A549 (cell line): ENCODE results near the gene NRK.

ENCODE experiments used
- CEBPB ChIP-seq, 2 experiments: fragments of >200 bp in 1 of 2; sonication (Bioruptor Twin) in 1 of 2; formaldehyde crosslinking in 1 of 2; IDR thresholded peaks; 2 replicates each; pipeline ENCODE4 v1.6.1; 2012 to 2016
- HMGXB4 ChIP-seq: fragments of 250-450 bp; sonication (Bioruptor Pico); IDR thresholded peaks from 2 replicates; pipeline ENCODE4 v1.5.0; 2021; ENCODE audit warnings: mild to moderate bottlenecking, moderate library complexity, borderline replicate concordance
- MAX ChIP-seq: IDR thresholded peaks from 2 replicates; pipeline ENCODE4 v1.6.1; 2012
- PHF8 ChIP-seq: fragments of 200-600 bp; sonication (generic); IDR thresholded peaks from 2 replicates; pipeline ENCODE4 v1.6.1; 2016; ENCODE audit warnings: low read depth, mild to moderate bottlenecking, antibody characterized with exemption, moderate library complexity, borderline replicate concordance
- POLR2A ChIP-seq: IDR thresholded peaks from 2 replicates; pipeline ENCODE4 v1.6.1; 2012; ENCODE audit warnings: mild to moderate bottlenecking, low read length
- RCOR1 ChIP-seq: fragments of 150-350 bp; IDR thresholded peaks from 2 replicates; pipeline ENCODE4 v1.6.1; 2014; ENCODE audit warnings: antibody characterized with exemption, low read length, low read depth
- TF ChIP-seq, protein P1 (sequence below): fragments of 200-600 bp; sonication (generic); IDR thresholded peaks from 2 replicates; pipeline ENCODE4 v1.6.1; 2016; ENCODE audit warnings: antibody characterized with exemption, mild to moderate bottlenecking, moderate library complexity
- TF ChIP-seq, protein P2 (sequence below): fragments of >200 bp; sonication (Bioruptor Twin); formaldehyde crosslinking; IDR thresholded peaks from 3 replicates; pipeline ENCODE4 v1.5.1; 2016

GRCh38 chrX:105945266-105945665, 122.9 kb downstream of the NRK start:
- TF ChIP-seq, protein P1, sequence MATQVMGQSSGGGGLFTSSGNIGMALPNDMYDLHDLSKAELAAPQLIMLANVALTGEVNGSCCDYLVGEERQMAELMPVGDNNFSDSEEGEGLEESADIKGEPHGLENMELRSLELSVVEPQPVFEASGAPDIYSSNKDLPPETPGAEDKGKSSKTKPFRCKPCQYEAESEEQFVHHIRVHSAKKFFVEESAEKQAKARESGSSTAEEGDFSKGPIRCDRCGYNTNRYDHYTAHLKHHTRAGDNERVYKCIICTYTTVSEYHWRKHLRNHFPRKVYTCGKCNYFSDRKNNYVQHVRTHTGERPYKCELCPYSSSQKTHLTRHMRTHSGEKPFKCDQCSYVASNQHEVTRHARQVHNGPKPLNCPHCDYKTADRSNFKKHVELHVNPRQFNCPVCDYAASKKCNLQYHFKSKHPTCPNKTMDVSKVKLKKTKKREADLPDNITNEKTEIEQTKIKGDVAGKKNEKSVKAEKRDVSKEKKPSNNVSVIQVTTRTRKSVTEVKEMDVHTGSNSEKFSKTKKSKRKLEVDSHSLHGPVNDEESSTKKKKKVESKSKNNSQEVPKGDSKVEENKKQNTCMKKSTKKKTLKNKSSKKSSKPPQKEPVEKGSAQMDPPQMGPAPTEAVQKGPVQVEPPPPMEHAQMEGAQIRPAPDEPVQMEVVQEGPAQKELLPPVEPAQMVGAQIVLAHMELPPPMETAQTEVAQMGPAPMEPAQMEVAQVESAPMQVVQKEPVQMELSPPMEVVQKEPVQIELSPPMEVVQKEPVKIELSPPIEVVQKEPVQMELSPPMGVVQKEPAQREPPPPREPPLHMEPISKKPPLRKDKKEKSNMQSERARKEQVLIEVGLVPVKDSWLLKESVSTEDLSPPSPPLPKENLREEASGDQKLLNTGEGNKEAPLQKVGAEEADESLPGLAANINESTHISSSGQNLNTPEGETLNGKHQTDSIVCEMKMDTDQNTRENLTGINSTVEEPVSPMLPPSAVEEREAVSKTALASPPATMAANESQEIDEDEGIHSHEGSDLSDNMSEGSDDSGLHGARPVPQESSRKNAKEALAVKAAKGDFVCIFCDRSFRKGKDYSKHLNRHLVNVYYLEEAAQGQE = no peak
- TF ChIP-seq MAX (no peak), HMGXB4 (CRISPR knock-in tag) (no peak), PHF8 (no peak), RCOR1 (no peak), POLR2A (no peak), CEBPB (IDR thresholded peaks at IDR 0.05) (no peak)
- TF ChIP-seq, protein P2, sequence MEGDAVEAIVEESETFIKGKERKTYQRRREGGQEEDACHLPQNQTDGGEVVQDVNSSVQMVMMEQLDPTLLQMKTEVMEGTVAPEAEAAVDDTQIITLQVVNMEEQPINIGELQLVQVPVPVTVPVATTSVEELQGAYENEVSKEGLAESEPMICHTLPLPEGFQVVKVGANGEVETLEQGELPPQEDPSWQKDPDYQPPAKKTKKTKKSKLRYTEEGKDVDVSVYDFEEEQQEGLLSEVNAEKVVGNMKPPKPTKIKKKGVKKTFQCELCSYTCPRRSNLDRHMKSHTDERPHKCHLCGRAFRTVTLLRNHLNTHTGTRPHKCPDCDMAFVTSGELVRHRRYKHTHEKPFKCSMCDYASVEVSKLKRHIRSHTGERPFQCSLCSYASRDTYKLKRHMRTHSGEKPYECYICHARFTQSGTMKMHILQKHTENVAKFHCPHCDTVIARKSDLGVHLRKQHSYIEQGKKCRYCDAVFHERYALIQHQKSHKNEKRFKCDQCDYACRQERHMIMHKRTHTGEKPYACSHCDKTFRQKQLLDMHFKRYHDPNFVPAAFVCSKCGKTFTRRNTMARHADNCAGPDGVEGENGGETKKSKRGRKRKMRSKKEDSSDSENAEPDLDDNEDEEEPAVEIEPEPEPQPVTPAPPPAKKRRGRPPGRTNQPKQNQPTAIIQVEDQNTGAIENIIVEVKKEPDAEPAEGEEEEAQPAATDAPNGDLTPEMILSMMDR = no peak
